IPS-18c (cell line): ENCODE results near the gene AGXT.

ENCODE experiments used
- H3K4me3 ChIP-seq: 2 replicates; pipeline ENCODE4 v1.7.0; 2013; ENCODE audit warnings: low read depth, mild to moderate bottlenecking, low read length, moderate library complexity; ENCODE audit not compliant: insufficient read depth
- H3K9me3 ChIP-seq: one replicate; pipeline ENCODE4 v1.6.1; 2013; ENCODE audit warnings: mild to moderate bottlenecking, low read length, moderate library complexity; ENCODE audit not compliant: control insufficient read depth, insufficient read depth

AGXT gene

GRCh38 chr2:240889601-240890560, 21.3 kb downstream of the AGXT start:
- Histone ChIP-seq H3K4me3 (no peak overlapping the region), H3K9me3 (no peaks in the 10 kb centered on the region)

GRCh38 chr2:240890691-240891090, 22.1 kb downstream of the AGXT start:
- H3K9me3 ChIP-seq = no peaks in the 10 kb centered on the region
- no peak overlapping the region for H3K4me3 ChIP-seq

- H3K9me3 ChIP-seq = no peaks in the 10 kb centered on the region
- H3K4me3 ChIP-seq = no peak overlapping the region
Measured at GRCh38 chr2:240891492-240892340, 23.1 kb downstream of the AGXT start.

- Histone ChIP-seq H3K9me3 (no peaks in the 10 kb centered on the region), H3K4me3 (no peak overlapping the region)
Measured at GRCh38 chr2:240892356-240892755, 23.7 kb downstream of the AGXT start.

GRCh38 chr2:240892925-240893324, 24.3 kb downstream of the AGXT start:
- Histone ChIP-seq H3K4me3 (no peak overlapping the region), H3K9me3 (peaks cover 2% of the 10 kb centered on the region)

- peaks cover 2% of the 10 kb centered on the region for H3K9me3 ChIP-seq
- H3K4me3 ChIP-seq = no peak overlapping the region
Measured at GRCh38 chr2:240893363-240893844, 24.8 kb downstream of the AGXT start.

- H3K4me3 ChIP-seq = no peak overlapping the region
- peaks cover 2% of the 10 kb centered on the region for H3K9me3 ChIP-seq
Measured at GRCh38 chr2:240894006-240894405, 25.4 kb downstream of the AGXT start.

GRCh38 chr2:240894836-240895558, 26.4 kb downstream of the AGXT start:
- no peak overlapping the region for H3K4me3 ChIP-seq
- peaks cover 2% of the 10 kb centered on the region for H3K9me3 ChIP-seq

GRCh38 chr2:240895656-240896388, 27.2 kb downstream of the AGXT start, which contains the start of gene MAB21L4:
Gene MAB21L4, minus strand, starts transcription at chr2:240896156. Its CDS starts 159 bp downstream, at chr2:240895997.
- no peak within 1 kb of the TSS for H3K4me3 ChIP-seq
- H3K9me3 ChIP-seq = peaks cover 2% of the 10 kb centered on the region

GRCh38 chr2:240896394-240896793, 27.8 kb downstream of the AGXT start:
- Histone ChIP-seq H3K9me3 (peaks cover 2% of the 10 kb centered on the region), H3K4me3 (no peak overlapping the region)

GRCh38 chr2:240896871-240897692, 28.5 kb downstream of the AGXT start:
- peaks cover 2% of the 10 kb centered on the region for H3K9me3 ChIP-seq
- H3K4me3 ChIP-seq = no peak overlapping the region

GRCh38 chr2:240898108-240898730, 29.6 kb downstream of the AGXT start:
- Histone ChIP-seq H3K4me3 (no peak overlapping the region), H3K9me3 (peaks cover 2% of the 10 kb centered on the region)

- Histone ChIP-seq H3K9me3 (peaks cover 2% of the 10 kb centered on the region), H3K4me3 (no peak overlapping the region)
Measured at GRCh38 chr2:240898731-240899467, 30.3 kb downstream of the AGXT start.

- H3K4me3 ChIP-seq = no peak overlapping the region
Measured at GRCh38 chr2:240899468-240899865, 30.8 kb downstream of the AGXT start.

More at GRCh38 chr2:240899468-240899865, 30.8 kb downstream of the AGXT start:
- H3K9me3 ChIP-seq = peaks cover 2% of the 10 kb centered on the region
